ENCODE results near the gene TAF11L2. TPM values are rescaled to one million over a fixed set of nuclear protein-coding genes. Genes with fewer than 3 reads are reported as not detected.
"Not testable (repeated sequence)": the region's sequence is repeated elsewhere in the genome, so short reads cannot be mapped to it uniquely, and the experiment has no call there.

Gene TAF11L2
- total RNA-seq, result not detected

GRCh38 chr5:17497931-17498330 is at the start of gene TAF11L2:
Gene TAF11L2 (plus strand): TSS chr5:17498231.
- not testable (repeated sequence) for DNase-seq

- DNase-seq, result no peak
These were observed 49.2 kb upstream of the TAF11L2 start for GRCh38 chr5:17448877-17449276.

GRCh38 chr5:17452936-17453335 is 45.1 kb upstream of the TAF11L2 start:
- no peak for DNase-seq

- no peak for DNase-seq
These were observed 42.1 kb upstream of the TAF11L2 start for GRCh38 chr5:17455942-17456341.

- no peak for DNase-seq
These were observed 36.2 kb upstream of the TAF11L2 start for GRCh38 chr5:17461793-17462192.

- no peak for DNase-seq
These were observed 34.4 kb upstream of the TAF11L2 start for GRCh38 chr5:17463653-17464052.

- DNase-seq, result no peak
These were observed 28.0 kb upstream of the TAF11L2 start for GRCh38 chr5:17470064-17470463.

- not testable (repeated sequence) for DNase-seq
These were observed 23.0 kb upstream of the TAF11L2 start for GRCh38 chr5:17475064-17475463.

- DNase-seq, result no peak
These were observed 21.0 kb upstream of the TAF11L2 start for GRCh38 chr5:17477043-17477442.

- DNase-seq, result no peak
These were observed 20.3 kb upstream of the TAF11L2 start for GRCh38 chr5:17477573-17478265.

GRCh38 chr5:17481378-17481777 is 16.7 kb upstream of the TAF11L2 start:
- no peak for DNase-seq

GRCh38 chr5:17482790-17483189 is 15.2 kb upstream of the TAF11L2 start:
- no peak for DNase-seq

- DNase-seq, result not testable (repeated sequence)
These were observed 11.4 kb upstream of the TAF11L2 start for GRCh38 chr5:17486464-17487173.

GRCh38 chr5:17487174-17487512 is 10.9 kb upstream of the TAF11L2 start:
- no peak for DNase-seq

- DNase-seq, result not testable (repeated sequence)
These were observed 6.8 kb upstream of the TAF11L2 start for GRCh38 chr5:17491257-17491656.

GRCh38 chr5:17492770-17493169 is 5.3 kb upstream of the TAF11L2 start:
- DNase-seq, result no peak

- DNase-seq, result no peak
These were observed 585 bp upstream of the TAF11L2 start for GRCh38 chr5:17497446-17497845.

GRCh38 chr5:17511775-17512325 is 13.8 kb downstream of the TAF11L2 start:
- DNase-seq, result no peak

GRCh38 chr5:17517526-17517925 is 19.5 kb downstream of the TAF11L2 start:
- DNase-seq, result not testable (repeated sequence)

- not testable (repeated sequence) for DNase-seq
These were observed 20.0 kb downstream of the TAF11L2 start, which contains the start of gene TAF11L3 for GRCh38 chr5:17518067-17518466. Gene TAF11L3 (plus strand): TSS chr5:17518367.

- DNase-seq, result not testable (repeated sequence)
These were observed 21.5 kb downstream of the TAF11L2 start for GRCh38 chr5:17519508-17519907.

- DNase-seq, result not testable (repeated sequence)
These were observed 23.5 kb downstream of the TAF11L2 start, which contains the start of gene TAF11L4 for GRCh38 chr5:17521501-17521900. Gene TAF11L4 (plus strand): TSS chr5:17521801.

- not testable (repeated sequence) for DNase-seq
These were observed 26.9 kb downstream of the TAF11L2 start, which contains the start of gene TAF11L5 for GRCh38 chr5:17524935-17525334. Gene TAF11L5 (plus strand): TSS chr5:17525235.

Measured in tongue (tissue), 2 donors.